SK-N-SH treated with all-trans-retinoic acid at 6 μM for 48 hours (cell line): ENCODE measurements around the gene MAML2.

Experiments used
- ATAC-seq: fragments of 200-7000 bp; cut with Tn5 transposase; 3 replicates; pipeline ENCODE4 v1.9.1; 2020; ENCODE audit warnings: mild to moderate bottlenecking, moderate library complexity
- ARNTL ChIP-seq: fragments of 450-650 bp; formaldehyde crosslinking; IDR thresholded peaks from 2 replicates; pipeline ENCODE4 v1.5.0; 2020; ENCODE audit warnings: low read depth, mild to moderate bottlenecking, moderate library complexity, borderline replicate concordance
- BACH2 ChIP-seq: fragments of 250-450 bp; sonication (Bioruptor Pico); IDR thresholded peaks from 2 replicates; pipeline ENCODE4 v1.9.0; 2021; ENCODE audit warnings: mild to moderate bottlenecking, borderline replicate concordance
- CSDC2 ChIP-seq: fragments of 250-450 bp; sonication (Bioruptor Pico); IDR thresholded peaks from 2 replicates; pipeline ENCODE4 v1.5.0; 2020; ENCODE audit warnings: mild to moderate bottlenecking, moderate library complexity
- ESRRG ChIP-seq: fragments of 250-450 bp; sonication (Bioruptor Pico); IDR thresholded peaks from 2 replicates; pipeline ENCODE4 v1.6.1; 2021; ENCODE audit warnings: mild to moderate bottlenecking
- GLIS3 ChIP-seq: fragments of 250-450 bp; sonication (Bioruptor Pico); IDR thresholded peaks from 2 replicates; pipeline ENCODE4 v1.5.0; 2020; ENCODE audit warnings: mild to moderate bottlenecking, moderate library complexity
- ISL1 ChIP-seq: fragments of 250-450 bp; sonication (Bioruptor Pico); IDR thresholded peaks from 2 replicates; pipeline ENCODE4 v2.1.2; 2022; ENCODE audit warnings: mild to moderate bottlenecking, moderate library complexity
- OSR1 ChIP-seq: fragments of 250-450 bp; sonication (Bioruptor Pico); IDR thresholded peaks from 2 replicates; pipeline ENCODE4 v1.8.0; 2022; ENCODE audit warnings: moderate library complexity, mild to moderate bottlenecking, inconsistent platforms
- PPARA ChIP-seq: fragments of 250-450 bp; sonication (Bioruptor Pico); IDR thresholded peaks from 2 replicates; pipeline ENCODE4 v1.5.0; 2020; ENCODE audit warnings: mild to moderate bottlenecking, borderline replicate concordance
- RARB ChIP-seq: fragments of 250-450 bp; sonication (Bioruptor Pico); IDR thresholded peaks from 2 replicates; pipeline ENCODE4 v1.8.0; 2021; ENCODE audit warnings: mild to moderate bottlenecking, moderate library complexity
- SNAI2 ChIP-seq: fragments of 250-450 bp; sonication (Bioruptor Pico); IDR thresholded peaks from 2 replicates; pipeline ENCODE4 v1.5.0; 2020; ENCODE audit warnings: mild to moderate bottlenecking, moderate library complexity
- TCF4 ChIP-seq: fragments of 250-450 bp; sonication (Bioruptor Pico); IDR thresholded peaks from 2 replicates; pipeline ENCODE4 v1.8.0; 2021; ENCODE audit warnings: mild to moderate bottlenecking, moderate library complexity, borderline replicate concordance
- TOX ChIP-seq: fragments of 250-450 bp; sonication (Bioruptor Pico); IDR thresholded peaks from 2 replicates; pipeline ENCODE4 v1.8.0; 2021; ENCODE audit warnings: mild to moderate bottlenecking, moderate library complexity, borderline replicate concordance
- ZC3H10 ChIP-seq: fragments of 250-450 bp; sonication (Bioruptor Pico); IDR thresholded peaks from 2 replicates; pipeline ENCODE4 v1.5.1; 2021; ENCODE audit warnings: mild to moderate bottlenecking, moderate library complexity
- ZFP3 ChIP-seq: fragments of 250-450 bp; sonication (Bioruptor Pico); IDR thresholded peaks from 2 replicates; pipeline ENCODE4 v1.5.0; 2020; ENCODE audit warnings: mild to moderate bottlenecking, moderate library complexity
- ZFP30 ChIP-seq: fragments of 450-650 bp; formaldehyde crosslinking; IDR thresholded peaks from 2 replicates; pipeline ENCODE4 v1.5.0; 2022; ENCODE audit warnings: mild to moderate bottlenecking, moderate library complexity
- ZNF70 ChIP-seq: fragments of 450-650 bp; formaldehyde crosslinking; IDR thresholded peaks from 2 replicates; pipeline ENCODE4 v1.5.0; 2020; ENCODE audit warnings: mild to moderate bottlenecking, moderate library complexity
- ZNF8 ChIP-seq: fragments of 450-650 bp; formaldehyde crosslinking; IDR thresholded peaks from 2 replicates; pipeline ENCODE4 v1.5.0; 2020; ENCODE audit warnings: mild to moderate bottlenecking, moderate library complexity
- TF ChIP-seq, protein P1 (sequence below): fragments of 250-450 bp; sonication (Bioruptor Pico); IDR thresholded peaks from 2 replicates; pipeline ENCODE4 v1.5.1; 2020; ENCODE audit warnings: low read depth, mild to moderate bottlenecking, moderate library complexity
- TF ChIP-seq, protein P2 (sequence below): fragments of 250-450 bp; sonication (Bioruptor Pico); IDR thresholded peaks from 2 replicates; pipeline ENCODE4 v1.8.0; 2020; ENCODE audit warnings: mild to moderate bottlenecking, moderate library complexity, borderline replicate concordance
- TF ChIP-seq, protein P3 (sequence below): fragments of 250-450 bp; sonication (Bioruptor Pico); IDR thresholded peaks from 2 replicates; pipeline ENCODE4 v1.8.0; 2021; ENCODE audit warnings: low read depth, mild to moderate bottlenecking, moderate library complexity, borderline replicate concordance

MAML2 gene

DNA sequence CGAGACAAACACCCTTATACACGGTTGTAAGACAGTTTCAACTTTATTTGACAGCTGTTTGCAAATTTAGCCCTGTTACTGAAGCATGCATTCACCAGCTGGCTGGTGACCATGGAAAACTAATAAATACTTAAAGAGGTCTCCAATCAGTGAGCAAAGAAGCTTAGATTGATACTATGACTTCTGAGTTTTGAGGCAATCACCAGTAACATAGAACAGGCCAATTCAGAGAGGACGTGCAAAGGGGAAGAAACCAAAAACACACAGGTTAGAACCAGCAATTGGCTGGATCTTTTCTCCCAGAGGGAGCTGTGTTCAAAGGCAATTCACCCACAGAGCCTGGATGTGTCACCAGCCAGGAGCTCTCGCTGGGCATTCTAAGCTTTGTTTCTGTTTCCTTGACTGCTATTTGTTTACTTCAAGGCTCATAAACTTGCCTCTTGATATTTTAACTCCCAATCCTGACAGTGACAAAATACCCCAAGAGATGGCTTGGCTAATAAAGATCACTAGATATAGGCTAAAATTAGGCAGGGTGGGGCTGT, 305.5 kb downstream of the MAML2 start:
- peak; percentile 33; the same call in 1 of the 3 replicates for ATAC-seq
- no peak for TF ChIP-seq ZFP3 (CRISPR knock-in tag)
- no peak for TF ChIP-seq ISL1 (CRISPR knock-in tag)
- no peak for TF ChIP-seq GLIS3 (CRISPR knock-in tag)
- TF ChIP-seq PPARA (CRISPR knock-in tag), result no peak
- no peak for TF ChIP-seq TOX (CRISPR knock-in tag)
- no peak for TF ChIP-seq BACH2 (CRISPR knock-in tag)
- TF ChIP-seq ARNTL, result no peak
- no peak for TF ChIP-seq ESRRG (CRISPR knock-in tag)
- TF ChIP-seq, protein P1, sequence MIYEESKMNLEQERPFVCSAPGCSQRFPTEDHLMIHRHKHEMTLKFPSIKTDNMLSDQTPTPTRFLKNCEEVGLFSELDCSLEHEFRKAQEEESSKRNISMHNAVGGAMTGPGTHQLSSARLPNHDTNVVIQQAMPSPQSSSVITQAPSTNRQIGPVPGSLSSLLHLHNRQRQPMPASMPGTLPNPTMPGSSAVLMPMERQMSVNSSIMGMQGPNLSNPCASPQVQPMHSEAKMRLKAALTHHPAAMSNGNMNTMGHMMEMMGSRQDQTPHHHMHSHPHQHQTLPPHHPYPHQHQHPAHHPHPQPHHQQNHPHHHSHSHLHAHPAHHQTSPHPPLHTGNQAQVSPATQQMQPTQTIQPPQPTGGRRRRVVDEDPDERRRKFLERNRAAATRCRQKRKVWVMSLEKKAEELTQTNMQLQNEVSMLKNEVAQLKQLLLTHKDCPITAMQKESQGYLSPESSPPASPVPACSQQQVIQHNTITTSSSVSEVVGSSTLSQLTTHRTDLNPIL (CRISPR knock-in tag), result no peak
- no peak for TF ChIP-seq ZFP30
- TF ChIP-seq, all 23 proteins: peak for 0

DNA sequence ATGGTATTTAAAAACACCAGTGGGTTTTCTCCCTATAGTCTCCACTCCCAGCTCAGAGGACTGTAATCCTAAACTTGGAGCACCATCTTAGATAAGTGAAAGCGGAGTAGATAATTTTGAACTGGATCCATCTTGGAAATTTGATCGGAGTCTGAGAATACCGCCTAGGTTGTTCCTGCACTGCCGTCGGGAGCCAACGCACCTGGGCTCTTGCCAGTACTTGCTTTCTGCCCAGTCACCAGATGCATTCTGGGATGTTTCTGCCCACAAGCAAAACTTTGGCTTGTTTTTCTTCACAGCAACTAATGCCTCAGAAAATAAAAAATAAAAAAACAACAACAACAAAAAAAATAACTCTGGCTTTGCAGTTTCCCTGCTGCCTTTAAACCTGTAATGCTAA, 306.1 kb downstream of the MAML2 start:
- TF ChIP-seq OSR1 (no peak), PPARA (CRISPR knock-in tag) (no peak), RARB (no peak), BACH2 (CRISPR knock-in tag) (no peak), ZNF8 (CRISPR knock-in tag) (no peak), ZC3H10 (no peak), ZFP30 (no peak), TOX (CRISPR knock-in tag) (no peak), ESRRG (CRISPR knock-in tag) (no peak), ZNF70 (no peak), CSDC2 (CRISPR knock-in tag) (no peak)
- TF ChIP-seq, protein P2, sequence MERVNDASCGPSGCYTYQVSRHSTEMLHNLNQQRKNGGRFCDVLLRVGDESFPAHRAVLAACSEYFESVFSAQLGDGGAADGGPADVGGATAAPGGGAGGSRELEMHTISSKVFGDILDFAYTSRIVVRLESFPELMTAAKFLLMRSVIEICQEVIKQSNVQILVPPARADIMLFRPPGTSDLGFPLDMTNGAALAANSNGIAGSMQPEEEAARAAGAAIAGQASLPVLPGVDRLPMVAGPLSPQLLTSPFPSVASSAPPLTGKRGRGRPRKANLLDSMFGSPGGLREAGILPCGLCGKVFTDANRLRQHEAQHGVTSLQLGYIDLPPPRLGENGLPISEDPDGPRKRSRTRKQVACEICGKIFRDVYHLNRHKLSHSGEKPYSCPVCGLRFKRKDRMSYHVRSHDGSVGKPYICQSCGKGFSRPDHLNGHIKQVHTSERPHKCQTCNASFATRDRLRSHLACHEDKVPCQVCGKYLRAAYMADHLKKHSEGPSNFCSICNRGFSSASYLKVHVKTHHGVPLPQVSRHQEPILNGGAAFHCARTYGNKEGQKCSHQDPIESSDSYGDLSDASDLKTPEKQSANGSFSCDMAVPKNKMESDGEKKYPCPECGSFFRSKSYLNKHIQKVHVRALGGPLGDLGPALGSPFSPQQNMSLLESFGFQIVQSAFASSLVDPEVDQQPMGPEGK (CRISPR knock-in tag), result no peak
- TF ChIP-seq, protein P3, sequence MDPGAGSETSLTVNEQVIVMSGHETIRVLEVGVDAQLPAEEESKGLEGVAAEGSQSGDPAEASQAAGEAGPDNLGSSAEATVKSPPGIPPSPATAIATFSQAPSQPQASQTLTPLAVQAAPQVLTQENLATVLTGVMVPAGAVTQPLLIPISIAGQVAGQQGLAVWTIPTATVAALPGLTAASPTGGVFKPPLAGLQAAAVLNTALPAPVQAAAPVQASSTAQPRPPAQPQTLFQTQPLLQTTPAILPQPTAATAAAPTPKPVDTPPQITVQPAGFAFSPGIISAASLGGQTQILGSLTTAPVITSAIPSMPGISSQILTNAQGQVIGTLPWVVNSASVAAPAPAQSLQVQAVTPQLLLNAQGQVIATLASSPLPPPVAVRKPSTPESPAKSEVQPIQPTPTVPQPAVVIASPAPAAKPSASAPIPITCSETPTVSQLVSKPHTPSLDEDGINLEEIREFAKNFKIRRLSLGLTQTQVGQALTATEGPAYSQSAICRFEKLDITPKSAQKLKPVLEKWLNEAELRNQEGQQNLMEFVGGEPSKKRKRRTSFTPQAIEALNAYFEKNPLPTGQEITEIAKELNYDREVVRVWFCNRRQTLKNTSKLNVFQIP, result no peak
- no peak for ATAC-seq

DNA sequence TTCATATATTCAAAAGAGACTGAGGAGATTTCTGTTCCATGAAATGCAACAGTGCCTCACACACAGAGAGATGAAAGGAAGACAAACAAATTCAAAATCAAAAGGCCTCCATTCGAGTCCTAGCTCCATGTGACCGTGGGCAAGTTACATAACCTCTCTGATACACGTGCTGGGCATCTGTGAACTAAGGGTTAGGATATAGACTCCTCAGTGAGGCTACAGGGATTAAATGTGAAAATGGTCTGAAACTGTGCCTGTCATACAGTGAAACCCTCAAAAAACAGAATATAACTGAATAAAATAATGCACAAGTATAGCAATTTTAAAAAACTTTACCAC, 307.3 kb downstream of the MAML2 start:
- TF ChIP-seq ISL1 (CRISPR knock-in tag) (no peak), ZNF70 (no peak), TOX (CRISPR knock-in tag) (no peak), BACH2 (CRISPR knock-in tag) (no peak), ZC3H10 (no peak), TCF4 (CRISPR knock-in tag) (no peak), OSR1 (no peak), ZFP3 (CRISPR knock-in tag) (no peak), ZNF8 (CRISPR knock-in tag) (no peak), SNAI2 (CRISPR knock-in tag) (no peak)
- TF ChIP-seq, protein P2 (CRISPR knock-in tag), result no peak
- TF ChIP-seq, protein P3, result no peak
- ATAC-seq, result no peak
